CD14-positive monocyte (primary cell): Measurements from ENCODE around the gene TMX4. TPM values are rescaled to one million over a fixed set of nuclear protein-coding genes. Genes with fewer than 3 reads are reported as not detected.

Experiments
- DNase-seq, 3 donors: peaks; one replicate each; pipeline ENCODE4 v3.0.0-alpha.2; 2011 to 2022
- H2AFZ ChIP-seq: 2 replicates; pipeline ENCODE4 v1.6.0; 2012; ENCODE audit warnings: mild to moderate bottlenecking, low read depth, low read length, inconsistent platforms; ENCODE audit not compliant: insufficient read depth, poor library complexity, severe bottlenecking
- H3K27ac ChIP-seq, 2 donors: 1 replicate in 1 of 2; 2 replicates in 1 of 2; pipeline ENCODE4 v1.5.1; 2012 to 2013; ENCODE audit warnings: low read length in 2 of 2, control low read depth in 1 of 2, inconsistent platforms in 1 of 2, low read depth in 1 of 2, mild to moderate bottlenecking in 1 of 2
- H3K27me3 ChIP-seq, 2 donors: one replicate each; pipeline versions ENCODE4 v1.6.0 to v1.6.1; 2011 to 2013; ENCODE audit warnings: low read length in 2 of 2; ENCODE audit not compliant: control insufficient read depth in 2 of 2, insufficient read depth in 2 of 2
- H3K36me3 ChIP-seq, 2 donors: replicated peaks in 1 of 2; 1 replicate in 1 of 2; 2 replicates in 1 of 2; pipeline versions ENCODE4 v1.5.1 to v1.6.1; 2012 to 2013; ENCODE audit warnings: low read length in 2 of 2, control low read depth in 1 of 2, inconsistent platforms in 1 of 2, mild to moderate bottlenecking in 1 of 2; ENCODE audit not compliant: insufficient read depth in 2 of 2, control insufficient read depth in 1 of 2
- H3K4me1 ChIP-seq, 2 donors: 1 replicate in 1 of 2; 2 replicates in 1 of 2; pipeline versions ENCODE4 v1.5.1 to v1.6.1; 2012 to 2013; ENCODE audit warnings: low read length in 2 of 2, control low read depth in 1 of 2, inconsistent platforms in 1 of 2, mild to moderate bottlenecking in 1 of 2, moderate library complexity in 1 of 2; ENCODE audit not compliant: insufficient read depth in 2 of 2, control insufficient read depth in 1 of 2
- H3K4me2 ChIP-seq: replicated peaks from 2 replicates; pipeline ENCODE3; 2012; ENCODE audit warnings: low read length, moderate library complexity, mild to moderate bottlenecking; ENCODE audit not compliant: poor library complexity, severe bottlenecking; ENCODE audit errors: extremely low read depth
- H3K4me3 ChIP-seq, 3 experiments: fragments of 200-600 bp in 1 of 3; sonication (generic) in 1 of 3; replicated peaks in 1 of 3; 1 replicate in 2 of 3; 2 replicates in 1 of 3; pipeline ENCODE4 v1.5.1; 2011 to 2013; ENCODE audit warnings: low read length in 3 of 3, mild to moderate bottlenecking in 3 of 3, control low read depth in 2 of 3, low read depth in 2 of 3, inconsistent platforms in 1 of 3, moderate library complexity in 1 of 3
- H3K79me2 ChIP-seq: 2 replicates; pipeline ENCODE4 v1.6.0; 2012; ENCODE audit warnings: mild to moderate bottlenecking, control low read depth, inconsistent platforms, low read length, moderate library complexity; ENCODE audit not compliant: insufficient read depth
- H3K9ac ChIP-seq: 2 replicates; pipeline ENCODE4 v1.6.0; 2017; ENCODE audit warnings: low read length, mild to moderate bottlenecking; ENCODE audit not compliant: insufficient read depth, poor library complexity, severe bottlenecking
- H3K9me3 ChIP-seq, 2 donors: replicated peaks in 1 of 2; 1 replicate in 1 of 2; 2 replicates in 1 of 2; pipeline versions ENCODE4 v1.5.1 to v1.6.1; 2012 to 2013; ENCODE audit warnings: low read length in 2 of 2, control low read depth in 1 of 2; ENCODE audit not compliant: control insufficient read depth in 1 of 2, insufficient read depth in 1 of 2
- H4K20me1 ChIP-seq: 2 replicates; pipeline ENCODE4 v1.6.0; 2012; ENCODE audit warnings: mild to moderate bottlenecking, low read length, control low read depth, moderate library complexity; ENCODE audit not compliant: insufficient read depth
- H3K27ac Mint-ChIP-seq, 7 donors: one replicate each; pipeline ENCODE4 v1.8.0; 2020; ENCODE audit warnings: mild to moderate bottlenecking in 7 of 7, mixed read lengths in 7 of 7, moderate library complexity in 6 of 7, inconsistent platforms in 2 of 7
- H3K27me3 Mint-ChIP-seq, 3 donors: one replicate each; pipeline ENCODE4 v1.8.0; 2021 to 2022; ENCODE audit warnings: low read depth in 3 of 3, mild to moderate bottlenecking in 3 of 3, mixed read lengths in 3 of 3, moderate library complexity in 3 of 3, inconsistent platforms in 1 of 3
- H3K36me3 Mint-ChIP-seq, 2 donors: one replicate each; pipeline ENCODE4 v1.8.0; 2020; ENCODE audit warnings: mixed read lengths in 2 of 2, inconsistent platforms in 1 of 2, mild to moderate bottlenecking in 1 of 2
- H3K4me1 Mint-ChIP-seq: one replicate; pipeline ENCODE4 v1.8.0; 2020; ENCODE audit warnings: mild to moderate bottlenecking, mixed read lengths
- H3K4me3 Mint-ChIP-seq, 2 donors: one replicate each; pipeline ENCODE4 v1.8.0; 2020; ENCODE audit warnings: mild to moderate bottlenecking in 2 of 2, mixed read lengths in 2 of 2, moderate library complexity in 1 of 2
- H3K9me3 Mint-ChIP-seq, 7 donors: one replicate each; pipeline ENCODE4 v1.8.0; 2020 to 2022; ENCODE audit warnings: mixed read lengths in 7 of 7, mild to moderate bottlenecking in 6 of 7, moderate library complexity in 6 of 7, inconsistent platforms in 2 of 7
- WGBS: methylation state at CpG from one replicate; pipeline ENCODE4 v1.1.5; 2013; ENCODE audit warnings: missing lambda C conversion rate; ENCODE audit not compliant: insufficient coverage; 5-methylcytosine and 5-hydroxymethylcytosine counted together
- intact Hi-C, 2 donors: fragments of 100-400 bp; cut with micrococcal nuclease; formaldehyde crosslinking; loops; one replicate each; pipeline versions ENCODE4 v1.15.0 to v1.15.1; 2023
- polyA plus RNA-seq, 3 donors: library from polyadenylated mRNA; depleted of rRNA in 1 of 3; unstranded in 2 of 3; stranded (reverse) in 1 of 3; fragments of 300-500 nt in 2 of 3; fragments of >200 nt in 1 of 3; fragmentation: Illumina TruSeq in 2 of 3; gene quantifications; 1 replicate in 2 of 3; 2 replicates in 1 of 3; pipeline ENCODE4 v1.2.3, GENCODE V29; 2012 to 2021
- TF ChIP-seq, protein P1 (sequence below): fragments of 200-600 bp; IDR thresholded peaks from one replicate; pipeline ENCODE4 v1.8.0; 2022; ENCODE audit warnings: antibody characterized with exemption, mild to moderate bottlenecking

The TMX4 gene
- polyA plus RNA-seq, 3 donors = 12.1 to 67.9 (median 55.2) TPM

GRCh38 chr20:7989379-7989778 is 30.2 kb downstream of the TMX4 start:
- Histone ChIP-seq H3K9me3 (peaks cover 0 to 2% of the 10 kb centered on the region in 2 donors), H3K79me2 (no peaks in the 10 kb centered on the region), H4K20me1 (no peaks in the 10 kb centered on the region), H3K4me2 (no peak overlapping the region), H2AFZ (no peak overlapping the region), H3K27me3 (no peaks in the 10 kb centered on the region), H3K36me3 (peaks cover 29 to 86% of the 10 kb centered on the region in 2 donors), H3K4me1 (no peaks in the 10 kb centered on the region), H3K9ac (no peak overlapping the region), H3K27ac (no peak overlapping the region), H3K4me3 (no peak overlapping the region)
- TF ChIP-seq, protein P1, sequence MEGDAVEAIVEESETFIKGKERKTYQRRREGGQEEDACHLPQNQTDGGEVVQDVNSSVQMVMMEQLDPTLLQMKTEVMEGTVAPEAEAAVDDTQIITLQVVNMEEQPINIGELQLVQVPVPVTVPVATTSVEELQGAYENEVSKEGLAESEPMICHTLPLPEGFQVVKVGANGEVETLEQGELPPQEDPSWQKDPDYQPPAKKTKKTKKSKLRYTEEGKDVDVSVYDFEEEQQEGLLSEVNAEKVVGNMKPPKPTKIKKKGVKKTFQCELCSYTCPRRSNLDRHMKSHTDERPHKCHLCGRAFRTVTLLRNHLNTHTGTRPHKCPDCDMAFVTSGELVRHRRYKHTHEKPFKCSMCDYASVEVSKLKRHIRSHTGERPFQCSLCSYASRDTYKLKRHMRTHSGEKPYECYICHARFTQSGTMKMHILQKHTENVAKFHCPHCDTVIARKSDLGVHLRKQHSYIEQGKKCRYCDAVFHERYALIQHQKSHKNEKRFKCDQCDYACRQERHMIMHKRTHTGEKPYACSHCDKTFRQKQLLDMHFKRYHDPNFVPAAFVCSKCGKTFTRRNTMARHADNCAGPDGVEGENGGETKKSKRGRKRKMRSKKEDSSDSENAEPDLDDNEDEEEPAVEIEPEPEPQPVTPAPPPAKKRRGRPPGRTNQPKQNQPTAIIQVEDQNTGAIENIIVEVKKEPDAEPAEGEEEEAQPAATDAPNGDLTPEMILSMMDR = peak; percentile 24
- H3K4me3 Mint-ChIP-seq = no peak overlapping the region
- WGBS = no CpG with 5 or more reads among the region's 1 CpG
- DNase-seq = peak in 1 of 3 donors; percentile 1
- no peak overlapping the region for H3K27ac Mint-ChIP-seq
- intact Hi-C loops = no loop called here
- no peaks in the 10 kb centered on the region for H3K27me3 Mint-ChIP-seq
- H3K9me3 Mint-ChIP-seq = peaks cover 0 to 3% (median under 1%) of the 10 kb centered on the region in 7 donors
- H3K36me3 Mint-ChIP-seq = peaks cover 34 to 58% of the 10 kb centered on the region in 2 donors
- peaks cover 6% of the 10 kb centered on the region for H3K4me1 Mint-ChIP-seq

GRCh38 chr20:7985916-7986315 is 33.6 kb downstream of the TMX4 start:
- intact Hi-C loops = no loop called here
- Histone ChIP-seq H3K9ac (no peak overlapping the region), H3K4me1 (no peaks in the 10 kb centered on the region), H3K4me3 (no peak overlapping the region), H3K27me3 (no peaks in the 10 kb centered on the region), H4K20me1 (no peaks in the 10 kb centered on the region), H2AFZ (no peak overlapping the region), H3K79me2 (no peaks in the 10 kb centered on the region), H3K4me2 (no peak overlapping the region), H3K9me3 (no peaks in the 10 kb centered on the region), H3K36me3 (peaks cover 47 to 89% of the 10 kb centered on the region in 2 donors), H3K27ac (no peak overlapping the region)
- no peaks in the 10 kb centered on the region for H3K9me3 Mint-ChIP-seq
- 100% methylated on average over 1 of the region's 4 CpGs for WGBS
- peaks cover 50 to 66% of the 10 kb centered on the region in 2 donors for H3K36me3 Mint-ChIP-seq
- H3K4me1 Mint-ChIP-seq = peaks cover 6% of the 10 kb centered on the region
- no peaks in the 10 kb centered on the region for H3K27me3 Mint-ChIP-seq
- no peak overlapping the region for H3K4me3 Mint-ChIP-seq
- DNase-seq = no peak
- no peak overlapping the region for H3K27ac Mint-ChIP-seq
- TF ChIP-seq, protein P1 = no peak
